Peyer's patch (tissue), 4 donors: Measurements from ENCODE around the gene GABBR2. TPM values are rescaled to one million over a fixed set of nuclear protein-coding genes. Genes with fewer than 3 reads are reported as not detected.

Experiments
- DNase-seq, 3 donors: peaks; one replicate each; pipeline ENCODE4 v3.0.0-alpha.2; 2017 to 2019
- H3K27ac ChIP-seq, 4 donors: fragments of 200-600 bp; sonication (generic); one replicate each; pipeline ENCODE4 v1.5.1; 2016 to 2019
- H3K27me3 ChIP-seq, 2 donors: fragments of 200-600 bp; sonication (generic); one replicate each; pipeline ENCODE4 v1.5.1; 2019
- H3K36me3 ChIP-seq, 3 donors: fragments of 200-600 bp; sonication (generic); one replicate each; pipeline ENCODE4 v1.5.1; 2016 to 2019
- H3K4me1 ChIP-seq, 4 donors: fragments of 200-600 bp; sonication (generic); one replicate each; pipeline ENCODE4 v1.5.1; 2016 to 2019
- H3K4me3 ChIP-seq, 4 donors: fragments of 200-600 bp; sonication (generic); 1 replicate in 3 of 4; 2 replicates in 1 of 4; pipeline ENCODE4 v1.5.1; 2016 to 2019; ENCODE audit warnings: mild to moderate bottlenecking in 1 of 4
- H3K9me3 ChIP-seq, 4 donors: fragments of 200-600 bp; sonication (generic); one replicate each; pipeline ENCODE4 v1.5.1; 2016 to 2019; ENCODE audit warnings: mild to moderate bottlenecking in 1 of 4
- POLR2A ChIP-seq, 2 donors: fragments of 450-650 bp; IDR thresholded peaks; one replicate each; pipeline ENCODE4 v1.5.1; 2017; ENCODE audit warnings: antibody characterized with exemption in 2 of 2, mild to moderate bottlenecking in 2 of 2, moderate library complexity in 2 of 2
- total RNA-seq, 4 donors: library from RNA; depleted of rRNA; stranded (reverse); fragments of >200 nt; gene quantifications; one replicate each; pipeline ENCODE4 v1.1.0, GENCODE V29; 2016
- TF ChIP-seq, protein P1 (sequence below), 6 experiments: fragments of 450-650 bp in 4 of 6; fragments of 200-600 bp in 2 of 6; sonication (generic) in 1 of 6; IDR thresholded peaks; one replicate each; pipeline ENCODE4 v1.5.1; 2017 to 2019; ENCODE audit warnings: antibody characterized with exemption in 6 of 6, mild to moderate bottlenecking in 3 of 6, moderate library complexity in 1 of 6

The GABBR2 gene
- total RNA-seq, 4 donors from 2014 or later, result not detected

GRCh38 chr9:98328770-98329169 lies 380.0 kb downstream of the GABBR2 start:
- H3K4me1 ChIP-seq, result no peaks in the 10 kb centered on the region
- H3K36me3 ChIP-seq, result no peaks in the 10 kb centered on the region
- TF ChIP-seq, protein P1, sequence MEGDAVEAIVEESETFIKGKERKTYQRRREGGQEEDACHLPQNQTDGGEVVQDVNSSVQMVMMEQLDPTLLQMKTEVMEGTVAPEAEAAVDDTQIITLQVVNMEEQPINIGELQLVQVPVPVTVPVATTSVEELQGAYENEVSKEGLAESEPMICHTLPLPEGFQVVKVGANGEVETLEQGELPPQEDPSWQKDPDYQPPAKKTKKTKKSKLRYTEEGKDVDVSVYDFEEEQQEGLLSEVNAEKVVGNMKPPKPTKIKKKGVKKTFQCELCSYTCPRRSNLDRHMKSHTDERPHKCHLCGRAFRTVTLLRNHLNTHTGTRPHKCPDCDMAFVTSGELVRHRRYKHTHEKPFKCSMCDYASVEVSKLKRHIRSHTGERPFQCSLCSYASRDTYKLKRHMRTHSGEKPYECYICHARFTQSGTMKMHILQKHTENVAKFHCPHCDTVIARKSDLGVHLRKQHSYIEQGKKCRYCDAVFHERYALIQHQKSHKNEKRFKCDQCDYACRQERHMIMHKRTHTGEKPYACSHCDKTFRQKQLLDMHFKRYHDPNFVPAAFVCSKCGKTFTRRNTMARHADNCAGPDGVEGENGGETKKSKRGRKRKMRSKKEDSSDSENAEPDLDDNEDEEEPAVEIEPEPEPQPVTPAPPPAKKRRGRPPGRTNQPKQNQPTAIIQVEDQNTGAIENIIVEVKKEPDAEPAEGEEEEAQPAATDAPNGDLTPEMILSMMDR (IDR thresholded peaks at IDR 0.05), result no peak
- TF ChIP-seq POLR2A (IDR thresholded peaks at IDR 0.05), result no peak
- no peak for DNase-seq
- H3K27ac ChIP-seq, result no peak overlapping the region
- no peak overlapping the region for H3K4me3 ChIP-seq
- H3K9me3 ChIP-seq, result no peaks in the 10 kb centered on the region
- no peaks in the 10 kb centered on the region for H3K27me3 ChIP-seq

GRCh38 chr9:98328141-98328540 lies 380.6 kb downstream of the GABBR2 start:
- Histone ChIP-seq H3K4me1 (no peaks in the 10 kb centered on the region), H3K27ac (no peak overlapping the region)

DNA sequence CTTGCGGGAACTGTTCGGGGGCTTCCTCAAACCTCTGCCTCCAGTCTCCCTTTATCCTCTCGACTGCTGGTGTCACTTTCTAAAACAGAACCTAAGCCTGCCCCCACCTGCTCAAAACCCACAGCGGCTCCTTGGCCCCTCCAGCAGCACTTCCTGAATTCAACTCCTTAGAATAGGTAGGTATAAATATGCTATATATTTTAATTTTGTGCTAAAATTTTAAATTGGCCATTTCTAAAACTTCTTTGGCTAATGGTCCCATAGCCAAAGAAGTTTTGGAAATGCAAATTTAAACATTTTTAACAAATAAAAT lies 381.5 kb downstream of the GABBR2 start:
- no peaks in the 10 kb centered on the region for H3K36me3 ChIP-seq
- TF ChIP-seq, protein P1 (IDR thresholded peaks at IDR 0.05), result no peak
- TF ChIP-seq POLR2A (IDR thresholded peaks at IDR 0.05), result no peak

More at GRCh38 chr9:98328141-98328540, 380.6 kb downstream of the GABBR2 start:
- no peak for TF ChIP-seq POLR2A (IDR thresholded peaks at IDR 0.05)
- TF ChIP-seq, protein P1 (IDR thresholded peaks at IDR 0.05), result no peak
- DNase-seq, result no peak
- H3K4me3 ChIP-seq, result no peak overlapping the region
- H3K9me3 ChIP-seq, result no peaks in the 10 kb centered on the region
- H3K27me3 ChIP-seq, result no peaks in the 10 kb centered on the region
- H3K36me3 ChIP-seq, result no peaks in the 10 kb centered on the region

GRCh38 chr9:98326459-98327248 lies 382.1 kb downstream of the GABBR2 start:
- Histone ChIP-seq H3K36me3 (no peaks in the 10 kb centered on the region), H3K27ac (no peak overlapping the region), H3K4me3 (no peak overlapping the region), H3K27me3 (no peaks in the 10 kb centered on the region), H3K9me3 (no peaks in the 10 kb centered on the region), H3K4me1 (no peaks in the 10 kb centered on the region)
- no peak for DNase-seq
- no peak for TF ChIP-seq POLR2A (IDR thresholded peaks at IDR 0.05)
- TF ChIP-seq, protein P1 (IDR thresholded peaks at IDR 0.05), result no peak

More for the DNA sequence above, 381.5 kb downstream of the GABBR2 start:
- Histone ChIP-seq H3K9me3 (no peaks in the 10 kb centered on the region), H3K27ac (no peak overlapping the region), H3K27me3 (no peaks in the 10 kb centered on the region), H3K4me3 (no peak overlapping the region), H3K4me1 (no peaks in the 10 kb centered on the region)
- no peak for DNase-seq

GRCh38 chr9:98324801-98325200 lies 383.9 kb downstream of the GABBR2 start:
- H3K4me3 ChIP-seq, result no peak overlapping the region
- H3K36me3 ChIP-seq, result no peaks in the 10 kb centered on the region
- H3K9me3 ChIP-seq, result no peaks in the 10 kb centered on the region
- no peak for TF ChIP-seq POLR2A (IDR thresholded peaks at IDR 0.05)
- TF ChIP-seq, protein P1 (IDR thresholded peaks at IDR 0.05), result no peak
- no peaks in the 10 kb centered on the region for H3K27me3 ChIP-seq
- no peaks in the 10 kb centered on the region for H3K4me1 ChIP-seq
- DNase-seq, result no peak
- no peak overlapping the region for H3K27ac ChIP-seq

DNA sequence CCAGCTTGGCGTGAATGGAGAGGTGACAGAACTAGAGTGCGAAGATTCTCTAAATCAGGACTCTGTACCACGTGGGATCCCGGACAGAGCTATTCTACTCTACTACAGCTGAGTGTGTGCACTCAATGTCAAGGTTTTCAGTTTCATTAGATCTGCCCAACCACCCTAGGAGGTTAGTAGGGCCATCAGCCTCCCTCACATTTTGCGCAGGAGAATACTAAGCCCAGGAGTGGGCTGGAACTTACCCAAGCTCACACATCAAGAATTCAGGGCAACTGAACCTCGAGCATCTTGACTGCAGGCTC lies 385.0 kb downstream of the GABBR2 start:
- Histone ChIP-seq H3K4me3 (no peak overlapping the region), H3K27ac (no peak overlapping the region), H3K4me1 (no peaks in the 10 kb centered on the region), H3K9me3 (no peaks in the 10 kb centered on the region), H3K36me3 (no peaks in the 10 kb centered on the region), H3K27me3 (no peaks in the 10 kb centered on the region)
- TF ChIP-seq POLR2A (IDR thresholded peaks at IDR 0.05), result no peak
- TF ChIP-seq, protein P1 (IDR thresholded peaks at IDR 0.05), result no peak
- DNase-seq, result no peak
